ENCODE data around the gene LDLRAD3.

Gene LDLRAD3

GRCh38 chr11:36131721-36132397 lies 188.0 kb downstream of the LDLRAD3 start:
- H3K9me3 ChIP-seq (ENCODE audit: control insufficient read depth, low read length) = no peaks in the 10 kb centered on the region
- no peak overlapping the region for H2AFZ ChIP-seq
- no peaks in the 10 kb centered on the region for H3K4me1 ChIP-seq
- no peak overlapping the region for H3K9ac ChIP-seq
- no peak overlapping the region for H3K27ac ChIP-seq
- H3K27me3 ChIP-seq (ENCODE audit: control insufficient read depth, insufficient read depth, low read length) = no peaks in the 10 kb centered on the region
- H3K36me3 ChIP-seq (ENCODE audit: control insufficient read depth, insufficient read depth, low read length) = no peaks in the 10 kb centered on the region
- H3K4me3 ChIP-seq (ENCODE audit: low read depth, low read length) = no peak overlapping the region
- TF ChIP-seq CTCF (IDR thresholded peaks at IDR 0.05) = peak; percentile 27
- H3K4me2 ChIP-seq (ENCODE audit: low read length) = no peak overlapping the region
- H3K79me2 ChIP-seq = no peaks in the 10 kb centered on the region

- Histone ChIP-seq H3K27me3 (ENCODE audit: control insufficient read depth, insufficient read depth, low read length) (no peaks in the 10 kb centered on the region), H3K79me2 (no peaks in the 10 kb centered on the region)
- no peak for TF ChIP-seq CTCF (IDR thresholded peaks at IDR 0.05)
Measured at GRCh38 chr11:36132940-36133339, 189.1 kb downstream of the LDLRAD3 start.

GRCh38 chr11:36135076-36135475 lies 191.2 kb downstream of the LDLRAD3 start:
- Histone ChIP-seq H3K4me2 (ENCODE audit: low read length) (no peak overlapping the region), H3K4me3 (ENCODE audit: low read depth, low read length) (no peak overlapping the region), H3K4me1 (no peaks in the 10 kb centered on the region), H3K27me3 (ENCODE audit: control insufficient read depth, insufficient read depth, low read length) (no peaks in the 10 kb centered on the region), H3K36me3 (ENCODE audit: control insufficient read depth, insufficient read depth, low read length) (no peaks in the 10 kb centered on the region), H3K79me2 (no peaks in the 10 kb centered on the region), H3K27ac (no peak overlapping the region), H3K9ac (no peak overlapping the region), H2AFZ (no peak overlapping the region), H3K9me3 (ENCODE audit: control insufficient read depth, low read length) (no peaks in the 10 kb centered on the region)
- TF ChIP-seq CTCF (IDR thresholded peaks at IDR 0.05) = no peak

More at GRCh38 chr11:36132940-36133339, 189.1 kb downstream of the LDLRAD3 start:
- Histone ChIP-seq H3K27ac (no peak overlapping the region), H2AFZ (no peak overlapping the region), H3K36me3 (ENCODE audit: control insufficient read depth, insufficient read depth, low read length) (no peaks in the 10 kb centered on the region), H3K9me3 (ENCODE audit: control insufficient read depth, low read length) (no peaks in the 10 kb centered on the region), H3K4me3 (ENCODE audit: low read depth, low read length) (no peak overlapping the region), H3K4me1 (no peaks in the 10 kb centered on the region), H3K4me2 (ENCODE audit: low read length) (no peak overlapping the region), H3K9ac (no peak overlapping the region)

- no peaks in the 10 kb centered on the region for H3K79me2 ChIP-seq
- no peak overlapping the region for H3K9ac ChIP-seq
- H3K4me3 ChIP-seq (ENCODE audit: low read depth, low read length) = no peak overlapping the region
- H3K27me3 ChIP-seq (ENCODE audit: control insufficient read depth, insufficient read depth, low read length) = no peaks in the 10 kb centered on the region
- H3K4me2 ChIP-seq (ENCODE audit: low read length) = no peak overlapping the region
- H3K36me3 ChIP-seq (ENCODE audit: control insufficient read depth, insufficient read depth, low read length) = no peaks in the 10 kb centered on the region
- no peaks in the 10 kb centered on the region for H3K4me1 ChIP-seq
- no peak for TF ChIP-seq CTCF (IDR thresholded peaks at IDR 0.05)
- no peak overlapping the region for H2AFZ ChIP-seq
- H3K27ac ChIP-seq = no peak overlapping the region
- no peaks in the 10 kb centered on the region for H3K9me3 ChIP-seq (ENCODE audit: control insufficient read depth, low read length)
Measured at GRCh38 chr11:36139767-36140166, 195.9 kb downstream of the LDLRAD3 start.
